Caco-2 (cell line): ENCODE data around the gene EBNA1BP2. TPM values are rescaled to one million over a fixed set of nuclear protein-coding genes. Genes with fewer than 3 reads are reported as not detected.
A peak's percentile ranks its signal among the peaks of the same experiment; 100 is the strongest.

ENCODE experiments used
- BruUV-seq: library from RNA; stranded (reverse); fragments of 400-500 nt; replicated peaks from 2 replicates; lab custom pipeline; 2021; lab: Mats Ljungman, UMichigan
- CTCF ChIA-PET: fragments of 300-600 bp; sonication (Branson Sonifier 250); formaldehyde crosslinking; loops from one replicate; lab custom pipeline; 2022; ENCODE audit warnings: antibody characterized with exemption; lab: Charles Lee
- POLR2A ChIA-PET: fragments of 300-600 bp; sonication (Branson Sonifier 250); formaldehyde crosslinking; loops from one replicate; lab custom pipeline; 2022; ENCODE audit warnings: antibody characterized with exemption; lab: Charles Lee
- DNase-seq, 2 experiments: peaks; one replicate each; pipeline versions ENCODE4 v3.0.0 to v3.0.0-alpha.2; 2020 to 2022
- H3K27me3 ChIP-seq: replicated peaks from 2 replicates; pipeline ENCODE4 v1.6.0; 2011; ENCODE audit warnings: low read length; ENCODE audit not compliant: control insufficient read depth, insufficient read depth
- H3K36me3 ChIP-seq: 2 replicates; pipeline ENCODE4 v1.5.1; 2011; ENCODE audit warnings: low read length; ENCODE audit not compliant: control insufficient read depth, insufficient read depth
- H3K4me1 ChIP-seq: fragments of 250-450 bp; sonication (Bioruptor Pico); 2 replicates; pipeline ENCODE4 v1.5.1; 2020; ENCODE audit warnings: mild to moderate bottlenecking
- H3K4me3 ChIP-seq: 2 replicates; pipeline ENCODE4 v1.5.1; 2011; ENCODE audit warnings: low read depth, mild to moderate bottlenecking, control low read depth, low read length
- H3K9me3 ChIP-seq: fragments of 250-450 bp; sonication (Bioruptor Pico); 2 replicates; pipeline ENCODE4 v1.5.1; 2020; ENCODE audit warnings: mild to moderate bottlenecking, moderate library complexity
- H3K27ac Mint-ChIP-seq: one replicate; pipeline ENCODE4 v1.8.0; 2022; ENCODE audit warnings: mixed read lengths; ENCODE audit not compliant: unreplicated experiment
- H3K27me3 Mint-ChIP-seq: one replicate; pipeline ENCODE4 v1.8.0; 2022; ENCODE audit warnings: mixed read lengths; ENCODE audit not compliant: insufficient read depth, unreplicated experiment
- H3K36me3 Mint-ChIP-seq: one replicate; pipeline ENCODE4 v1.8.0; 2022; ENCODE audit warnings: mild to moderate bottlenecking, mixed read lengths; ENCODE audit not compliant: insufficient read depth, unreplicated experiment
- H3K4me1 Mint-ChIP-seq: one replicate; pipeline ENCODE4 v1.8.0; 2022; ENCODE audit warnings: low read depth, mixed read lengths; ENCODE audit not compliant: unreplicated experiment
- H3K4me3 Mint-ChIP-seq: one replicate; pipeline ENCODE4 v1.8.0; 2022; ENCODE audit warnings: mild to moderate bottlenecking, moderate library complexity, mixed read lengths; ENCODE audit not compliant: unreplicated experiment
- H3K9me3 Mint-ChIP-seq: one replicate; pipeline ENCODE4 v1.8.0; 2022; ENCODE audit warnings: mixed read lengths; ENCODE audit not compliant: unreplicated experiment
- CTCF ChIP-seq, 2 experiments: fragments of 200-600 bp in 1 of 2; IDR thresholded peaks; 1 replicate in 1 of 2; 2 replicates in 1 of 2; pipeline versions ENCODE4 v1.5.1 to v1.8.0; 2011 to 2022; ENCODE audit warnings: antibody characterized with exemption in 1 of 2, control low read depth in 1 of 2, inconsistent platforms in 1 of 2, low read depth in 1 of 2, low read length in 1 of 2, mild to moderate bottlenecking in 1 of 2, moderate library complexity in 1 of 2; ENCODE audit not compliant: insufficient read depth in 1 of 2, severe bottlenecking in 1 of 2, unreplicated experiment in 1 of 2
- intact Hi-C: fragments of 100-400 bp; cut with micrococcal nuclease; formaldehyde crosslinking; loops from one replicate; pipeline ENCODE4 v1.10.0; 2022; ENCODE audit not compliant: unreplicated experiment
- total RNA-seq: library from RNA; stranded (reverse); gene quantifications from 2 replicates; pipeline ENCODE4 v1.2.3, GENCODE V29; 2022

EBNA1BP2 gene
- total RNA-seq, 1 experiment from 2014 or later, result 56.3 TPM

- intact Hi-C loops, result no loop called here
- CTCF ChIA-PET, result interaction anchor here (1.2 kb wide), 1 partner anchor 18 kb away, joined by 3 read pairs; no protein-coding TSS in a partner anchor
These were observed 25.4 kb upstream of the EBNA1BP2 start for GRCh38 chr1:43197343-43198127.

GRCh38 chr1:43194509-43194908 lies 22.4 kb upstream of the EBNA1BP2 start:
- Mint-ChIP-seq H3K4me1 (peaks cover 6% of the 10 kb centered on the region), H3K4me3 (no peak overlapping the region), H3K27ac (no peak overlapping the region), H3K36me3 (peaks cover 6% of the 10 kb centered on the region), H3K27me3 (no peaks in the 10 kb centered on the region), H3K9me3 (peaks cover 45% of the 10 kb centered on the region)
- no TSS peak for BruUV-seq
- no peak overlapping the region for H3K4me3 ChIP-seq
- H3K4me1 ChIP-seq, result no peaks in the 10 kb centered on the region
- ChIA-PET CTCF (no interaction called here), POLR2A (interaction anchor here (0.7 kb wide), 1 partner anchor 165 kb away, joined by 5 read pairs; no protein-coding TSS in a partner anchor)
- H3K9me3 ChIP-seq, result peaks cover 5% of the 10 kb centered on the region
- TF ChIP-seq CTCF (IDR thresholded peaks at IDR 0.05; ENCODE audit: insufficient read depth in 1 of 2, low read depth in 1 of 2, low read length in 1 of 2, severe bottlenecking in 1 of 2, unreplicated experiment in 1 of 2), result no peak
- H3K27me3 ChIP-seq, result no peaks in the 10 kb centered on the region
- intact Hi-C loops, result no loop called here
- no peak for DNase-seq
- no peaks in the 10 kb centered on the region for H3K36me3 ChIP-seq

More at GRCh38 chr1:43197343-43198127, 25.4 kb upstream of the EBNA1BP2 start:
- Mint-ChIP-seq H3K4me3 (no peak overlapping the region), H3K27me3 (no peaks in the 10 kb centered on the region), H3K27ac (no peak overlapping the region), H3K9me3 (peaks cover 24% of the 10 kb centered on the region), H3K36me3 (peaks cover 6% of the 10 kb centered on the region), H3K4me1 (peaks cover 6% of the 10 kb centered on the region)
- peaks cover 6% of the 10 kb centered on the region for H3K9me3 ChIP-seq
- BruUV-seq, result no TSS peak
- peak in 1 of 2 experiments; percentile 0 for TF ChIP-seq CTCF (IDR thresholded peaks at IDR 0.05; ENCODE audit: insufficient read depth in 1 of 2, low read depth in 1 of 2, low read length in 1 of 2, severe bottlenecking in 1 of 2, unreplicated experiment in 1 of 2)
- H3K4me1 ChIP-seq, result no peaks in the 10 kb centered on the region
- DNase-seq, result no peak
- no peak overlapping the region for H3K4me3 ChIP-seq
- H3K27me3 ChIP-seq, result no peaks in the 10 kb centered on the region
- POLR2A ChIA-PET, result no interaction called here
- H3K36me3 ChIP-seq, result no peaks in the 10 kb centered on the region

GRCh38 chr1:43188106-43188505 lies 16.0 kb upstream of the EBNA1BP2 start:
- Mint-ChIP-seq H3K27ac (no peak overlapping the region), H3K4me3 (no peak overlapping the region), H3K36me3 (no peaks in the 10 kb centered on the region), H3K27me3 (no peaks in the 10 kb centered on the region), H3K4me1 (no peaks in the 10 kb centered on the region), H3K9me3 (peaks cover 40% of the 10 kb centered on the region)
- no peak for DNase-seq
- TF ChIP-seq CTCF (IDR thresholded peaks at IDR 0.05; ENCODE audit: insufficient read depth in 1 of 2, low read depth in 1 of 2, low read length in 1 of 2, severe bottlenecking in 1 of 2, unreplicated experiment in 1 of 2), result no peak
- Histone ChIP-seq H3K9me3 (peaks cover 5% of the 10 kb centered on the region), H3K4me3 (no peak overlapping the region), H3K27me3 (no peaks in the 10 kb centered on the region), H3K36me3 (no peaks in the 10 kb centered on the region), H3K4me1 (no peaks in the 10 kb centered on the region)
- no TSS peak for BruUV-seq
- ChIA-PET POLR2A (no interaction called here), CTCF (no interaction called here)
- intact Hi-C loops, result no loop called here
